Calu3 (cell line): ENCODE data around the gene BCR. TPM values are rescaled to one million over a fixed set of nuclear protein-coding genes. Genes with fewer than 3 reads are reported as not detected.
"Not testable (repeated sequence)": the region's sequence is repeated elsewhere in the genome, so short reads cannot be mapped to it uniquely, and the experiment has no call there.

Experiments
- BruUV-seq: library from RNA; stranded (reverse); fragments of 400-500 nt; replicated peaks from 2 replicates; lab custom pipeline; 2021; lab: Mats Ljungman, UMichigan
- CTCF ChIA-PET: fragments of 300-600 bp; sonication (Branson Sonifier 250); formaldehyde crosslinking; loops from one replicate; lab custom pipeline; 2022; ENCODE audit warnings: antibody characterized with exemption; lab: Charles Lee
- DNase-seq: peaks from one replicate; pipeline ENCODE4 v3.0.0; 2022
- H3K27ac Mint-ChIP-seq: one replicate; pipeline ENCODE4 v1.8.0; 2022; ENCODE audit warnings: mixed read lengths; ENCODE audit not compliant: unreplicated experiment
- H3K27me3 Mint-ChIP-seq: one replicate; pipeline ENCODE4 v1.8.0; 2022; ENCODE audit warnings: mixed read lengths; ENCODE audit not compliant: unreplicated experiment
- H3K36me3 Mint-ChIP-seq: one replicate; pipeline ENCODE4 v1.8.0; 2022; ENCODE audit warnings: mild to moderate bottlenecking, moderate library complexity, mixed read lengths; ENCODE audit not compliant: insufficient read depth, unreplicated experiment
- H3K4me1 Mint-ChIP-seq: one replicate; pipeline ENCODE4 v1.8.0; 2022; ENCODE audit warnings: mild to moderate bottlenecking, low read depth, mixed read lengths; ENCODE audit not compliant: unreplicated experiment
- H3K4me3 Mint-ChIP-seq: one replicate; pipeline ENCODE4 v1.8.0; 2022; ENCODE audit warnings: mild to moderate bottlenecking, low read depth, moderate library complexity, mixed read lengths; ENCODE audit not compliant: unreplicated experiment
- H3K9me3 Mint-ChIP-seq: one replicate; pipeline ENCODE4 v1.8.0; 2022; ENCODE audit warnings: low read depth, mixed read lengths; ENCODE audit not compliant: unreplicated experiment
- CTCF ChIP-seq: fragments of 200-600 bp; IDR thresholded peaks from one replicate; pipeline ENCODE4 v1.8.0; 2022; ENCODE audit warnings: antibody characterized with exemption; ENCODE audit not compliant: unreplicated experiment
- intact Hi-C: fragments of 100-400 bp; cut with micrococcal nuclease; formaldehyde crosslinking; loops from one replicate; pipeline ENCODE4 v1.10.0; 2022; ENCODE audit not compliant: unreplicated experiment
- total RNA-seq: library from RNA; stranded (reverse); gene quantifications from 2 replicates; pipeline ENCODE4 v1.2.3, GENCODE V29; 2022

BCR gene
- total RNA-seq, 1 experiment from 2014 or later: 83.6 TPM

GRCh38 chr22:23305922-23306374 is 125.6 kb downstream of the BCR start:
- no peaks in the 10 kb centered on the region for H3K9me3 Mint-ChIP-seq
- intact Hi-C loops: no loop called here
- no peak overlapping the region for H3K4me3 Mint-ChIP-seq
- no peaks in the 10 kb centered on the region for H3K4me1 Mint-ChIP-seq
- no peak for DNase-seq
- no peaks in the 10 kb centered on the region for H3K27me3 Mint-ChIP-seq
- no TSS peak for BruUV-seq
- H3K27ac Mint-ChIP-seq: no peak overlapping the region
- CTCF ChIA-PET: no interaction called here
- peaks cover 21% of the 10 kb centered on the region for H3K36me3 Mint-ChIP-seq
- TF ChIP-seq CTCF: no peak

GRCh38 chr22:23306438-23306921 is 126.2 kb downstream of the BCR start:
- H3K9me3 Mint-ChIP-seq: no peaks in the 10 kb centered on the region
- no peaks in the 10 kb centered on the region for H3K27me3 Mint-ChIP-seq
- DNase-seq: no peak
- no peak overlapping the region for H3K4me3 Mint-ChIP-seq
- CTCF ChIA-PET: interaction anchor here (0.5 kb wide), 1 partner anchor 1227 kb away, joined by 5 read pairs; no protein-coding TSS in a partner anchor
- no peaks in the 10 kb centered on the region for H3K4me1 Mint-ChIP-seq
- H3K36me3 Mint-ChIP-seq: peaks cover 18% of the 10 kb centered on the region
- intact Hi-C loops: no loop called here
- no peak for TF ChIP-seq CTCF
- no TSS peak for BruUV-seq
- H3K27ac Mint-ChIP-seq: no peak overlapping the region

DNA sequence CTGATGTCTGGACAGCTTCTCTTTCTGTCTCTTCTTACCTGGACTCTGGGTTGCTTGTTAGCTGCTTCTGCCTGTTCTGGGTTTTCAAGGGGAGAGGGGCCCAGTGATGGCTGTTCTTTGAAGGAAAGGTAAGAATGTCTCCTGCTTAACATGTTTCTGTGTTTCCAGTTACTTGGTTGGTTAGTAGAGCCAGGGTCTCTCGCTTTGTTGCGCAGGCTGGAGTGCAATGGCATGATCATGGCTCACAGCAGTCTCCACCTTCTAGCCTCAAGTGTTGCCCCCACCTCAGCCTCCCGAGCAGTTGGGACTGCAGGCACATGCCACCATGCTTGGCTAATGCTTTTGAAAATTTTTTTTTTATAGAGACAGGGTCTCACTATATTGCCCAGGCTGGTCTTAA is 126.6 kb downstream of the BCR start:
- H3K4me3 Mint-ChIP-seq: no peak overlapping the region
- H3K4me1 Mint-ChIP-seq: no peaks in the 10 kb centered on the region
- H3K36me3 Mint-ChIP-seq: peaks cover 14% of the 10 kb centered on the region
- H3K27me3 Mint-ChIP-seq: no peaks in the 10 kb centered on the region
- intact Hi-C loops: no loop called here
- H3K9me3 Mint-ChIP-seq: no peaks in the 10 kb centered on the region
- no peak overlapping the region for H3K27ac Mint-ChIP-seq
- CTCF ChIA-PET: interaction anchor here (0.5 kb wide), 1 partner anchor 1226 kb away, joined by 5 read pairs; no protein-coding TSS in a partner anchor
- DNase-seq: no peak
- BruUV-seq: no TSS peak
- TF ChIP-seq CTCF: no peak

DNA sequence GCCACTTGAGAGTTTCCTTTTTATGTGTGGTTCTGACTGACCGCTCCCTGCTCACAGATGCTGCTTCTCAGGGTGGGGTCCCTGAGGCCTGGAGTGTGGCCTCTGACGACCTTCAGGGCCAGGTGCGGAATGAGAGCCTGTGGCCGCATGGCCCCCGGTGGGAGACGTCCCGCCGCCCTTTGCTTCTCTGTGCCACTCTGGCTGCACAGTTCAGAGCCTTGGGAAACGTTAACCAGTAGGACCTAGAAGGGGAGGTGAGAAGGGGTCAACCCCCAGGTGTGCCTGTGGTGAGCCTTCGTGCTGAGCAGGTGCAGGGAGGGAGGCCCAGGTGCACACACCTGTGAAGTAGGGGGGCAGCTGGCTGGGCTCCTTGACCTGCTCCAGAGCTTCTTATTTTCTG is 127.2 kb downstream of the BCR start:
- H3K27me3 Mint-ChIP-seq, BruUV-seq, H3K4me3 Mint-ChIP-seq, H3K36me3 Mint-ChIP-seq, H3K27ac Mint-ChIP-seq, DNase-seq, H3K9me3 Mint-ChIP-seq, intact Hi-C loops, H3K4me1 Mint-ChIP-seq, CTCF ChIA-PET: not testable (repeated sequence)

GRCh38 chr22:23309261-23309660 is 129.0 kb downstream of the BCR start:
- H3K4me1 Mint-ChIP-seq, H3K27ac Mint-ChIP-seq, BruUV-seq, DNase-seq, intact Hi-C loops, H3K4me3 Mint-ChIP-seq, H3K27me3 Mint-ChIP-seq, H3K9me3 Mint-ChIP-seq: not testable (repeated sequence)
- H3K36me3 Mint-ChIP-seq: peaks cover 11% of the 10 kb centered on the region
- CTCF ChIA-PET: interaction anchor here (1.2 kb wide), 1 partner anchor 129 kb away, joined by 6 read pairs; the partner anchor contains the start of gene BCR

GRCh38 chr22:23310443-23311097 is 130.3 kb downstream of the BCR start:
- H3K4me3 Mint-ChIP-seq, H3K9me3 Mint-ChIP-seq, BruUV-seq, intact Hi-C loops, H3K4me1 Mint-ChIP-seq, H3K27ac Mint-ChIP-seq, H3K27me3 Mint-ChIP-seq, DNase-seq: not testable (repeated sequence)
- CTCF ChIA-PET: interaction anchor here (1.2 kb wide), 1 partner anchor 130 kb away, joined by 6 read pairs; the partner anchor contains the start of gene BCR
- H3K36me3 Mint-ChIP-seq: peaks cover 17% of the 10 kb centered on the region

DNA sequence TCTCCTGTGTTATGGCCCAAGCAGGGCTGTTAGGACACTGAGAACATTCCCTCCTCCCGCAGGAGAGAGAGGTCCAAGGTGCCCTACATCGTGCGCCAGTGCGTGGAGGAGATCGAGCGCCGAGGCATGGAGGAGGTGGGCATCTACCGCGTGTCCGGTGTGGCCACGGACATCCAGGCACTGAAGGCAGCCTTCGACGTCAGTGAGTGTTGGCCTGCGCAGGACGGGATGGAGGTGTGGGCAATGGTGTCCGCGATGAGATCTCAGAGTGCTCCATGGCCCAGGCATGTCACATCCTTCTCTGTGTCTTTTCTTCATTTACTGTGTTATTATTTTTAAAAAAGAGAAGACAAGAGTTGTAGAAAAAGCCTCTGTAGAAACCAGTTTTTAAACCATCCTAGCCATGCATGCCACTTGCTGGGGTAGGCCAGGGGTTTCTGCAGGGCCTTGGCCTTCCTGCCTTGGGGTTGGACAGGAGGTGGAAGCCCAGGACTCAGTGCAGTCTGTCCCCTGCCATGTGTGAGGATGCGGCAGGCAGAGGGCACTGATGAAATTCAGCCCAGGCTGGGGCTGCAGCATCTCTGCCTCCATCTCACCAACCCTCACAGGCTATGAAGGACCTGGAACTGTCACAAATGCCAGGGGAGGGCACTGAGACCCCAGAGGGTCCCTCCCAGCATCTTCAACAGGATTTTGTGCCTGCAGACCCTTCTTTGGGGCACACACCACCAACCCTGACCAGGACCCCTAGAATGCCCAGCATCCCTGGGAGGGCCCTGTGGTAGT is 131.5 kb downstream of the BCR start:
- H3K27ac Mint-ChIP-seq, H3K4me3 Mint-ChIP-seq, CTCF ChIA-PET, H3K9me3 Mint-ChIP-seq, intact Hi-C loops, H3K4me1 Mint-ChIP-seq, H3K27me3 Mint-ChIP-seq, BruUV-seq, DNase-seq: not testable (repeated sequence)
- H3K36me3 Mint-ChIP-seq: peaks cover 18% of the 10 kb centered on the region
